HG03575 (cell line): Measurements from ENCODE around the gene PID1.

ENCODE experiments used
- ATAC-seq: cut with Tn5 transposase; IDR thresholded peaks from one replicate; pipeline ENCODE4 v1.9.1; 2021; ENCODE audit not compliant: unreplicated experiment, insufficient number of reproducible peaks, low FRiP score; ENCODE audit errors: extremely low read depth

The PID1 gene

DNA sequence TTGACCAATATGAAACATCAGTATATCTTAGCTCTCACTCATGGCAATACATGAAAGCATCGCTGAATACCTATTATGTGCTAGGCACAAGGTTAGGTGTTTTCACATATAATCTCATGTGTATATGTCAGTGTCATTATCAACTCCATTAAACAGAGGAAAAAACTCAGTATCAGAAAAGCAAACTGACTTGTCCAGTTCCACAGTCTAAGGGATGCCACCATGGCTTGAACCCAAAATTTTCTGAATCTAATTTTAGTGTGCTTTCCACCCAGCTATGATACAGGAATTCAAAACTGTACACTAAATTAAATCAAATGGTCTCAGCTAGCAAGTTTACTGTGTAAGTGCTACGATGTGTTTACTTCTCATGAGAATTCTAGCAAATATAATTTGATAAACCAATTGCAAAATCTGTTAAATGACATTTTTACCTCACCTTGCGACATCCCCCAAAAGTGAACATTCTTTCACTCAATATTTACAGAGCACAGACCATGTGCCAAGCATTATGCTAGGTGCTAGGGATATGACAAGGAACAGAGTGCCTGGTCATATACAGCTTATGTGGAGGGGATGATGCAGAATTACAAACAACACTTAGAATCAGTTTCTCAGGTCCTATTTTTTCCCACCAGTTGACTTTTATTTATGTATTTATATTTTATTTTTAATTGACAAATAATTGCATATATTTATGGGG is 211.6 kb downstream of the PID1 start:
- ATAC-seq = no peak

DNA sequence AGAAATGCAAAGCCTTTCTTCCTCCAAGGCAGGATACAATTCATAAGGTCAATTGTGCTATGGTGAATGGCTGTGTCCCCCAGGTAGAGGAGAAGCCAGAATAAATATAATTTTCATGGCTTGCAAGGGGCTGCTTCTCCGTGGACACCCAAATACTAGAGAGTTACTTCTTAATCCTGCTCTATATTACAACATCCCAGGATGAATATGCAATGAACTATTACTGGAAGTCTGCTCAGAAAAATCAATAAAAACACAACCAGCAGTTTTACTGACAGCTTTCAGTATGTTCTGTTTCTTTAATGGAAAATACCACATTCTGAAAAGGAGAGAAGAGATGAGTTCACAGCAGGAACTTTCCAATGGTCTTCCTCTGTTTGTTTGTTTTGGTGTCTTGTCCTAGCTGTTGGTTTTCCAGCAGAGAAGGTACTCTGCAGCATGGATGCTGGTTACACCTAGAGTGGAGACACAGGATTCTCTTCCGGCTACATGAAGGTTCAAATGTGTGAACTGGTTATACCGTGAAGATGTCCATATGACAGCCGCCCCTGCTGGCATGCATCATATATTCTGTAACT is 213.0 kb downstream of the PID1 start:
- no peak for ATAC-seq

DNA sequence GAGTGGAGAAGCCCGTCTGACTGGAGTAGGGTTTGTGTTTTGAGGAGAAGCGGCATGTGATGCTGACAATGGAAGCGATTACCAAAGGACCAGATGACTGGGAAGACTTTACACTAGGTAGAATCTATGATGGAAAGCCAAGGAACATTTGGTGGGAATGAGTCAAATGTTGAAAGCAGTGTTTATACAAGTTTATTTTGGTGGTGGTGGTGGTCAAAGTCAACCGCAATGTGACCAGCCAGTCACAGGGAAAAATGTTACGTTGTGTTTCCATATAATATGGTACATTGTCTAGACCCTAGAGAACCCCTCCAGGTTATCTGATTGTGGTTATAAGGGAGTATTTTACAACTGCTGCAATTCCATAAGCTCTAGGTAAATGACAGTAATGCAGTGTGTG is 216.8 kb downstream of the PID1 start:
- ATAC-seq = no peak

DNA sequence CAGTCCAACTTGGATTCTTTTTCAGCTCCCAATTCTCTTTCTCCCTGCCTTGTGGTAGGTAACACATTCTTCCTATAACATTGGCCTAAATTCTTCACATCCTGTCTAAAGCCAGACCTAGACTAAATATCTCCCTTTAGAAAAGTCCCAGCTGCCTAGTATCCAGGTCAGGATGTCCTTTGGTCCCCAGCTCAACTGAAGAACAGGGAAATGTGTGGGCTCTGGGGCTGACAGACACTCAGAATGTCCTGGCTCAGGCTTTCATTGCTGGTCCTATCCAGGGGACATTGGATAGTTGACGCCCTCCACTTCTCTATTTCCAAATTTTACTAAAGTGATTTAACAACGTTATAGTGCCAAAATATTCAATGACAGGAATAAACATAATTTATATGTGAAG is 219.3 kb downstream of the PID1 start:
- no peak for ATAC-seq

- no peak for ATAC-seq
Measured at GRCh38 chr2:229050133-229050532, 221.0 kb downstream of the PID1 start.

- ATAC-seq = no peak
Measured at GRCh38 chr2:229048134-229048533, 223.0 kb downstream of the PID1 start.

DNA sequence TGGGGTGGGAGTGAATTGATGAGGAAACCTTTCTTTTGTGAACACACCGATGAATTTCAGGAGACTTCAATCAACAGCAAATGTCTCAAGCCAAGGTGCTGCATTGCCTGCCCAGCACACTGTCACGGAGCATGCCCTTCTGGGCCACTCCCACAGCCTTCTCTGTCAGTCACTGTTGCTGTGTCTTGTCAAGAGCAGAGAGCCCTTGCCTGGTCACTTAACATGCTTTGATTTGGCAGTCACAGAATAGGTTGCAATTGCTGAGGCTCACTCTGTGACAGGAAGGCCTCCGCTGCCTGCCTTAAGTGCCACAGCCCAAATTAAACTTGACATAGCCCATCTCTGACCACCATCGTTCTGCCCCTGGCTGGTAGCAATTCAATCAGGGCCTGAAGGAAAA is 225.4 kb downstream of the PID1 start:
- no peak for ATAC-seq

DNA sequence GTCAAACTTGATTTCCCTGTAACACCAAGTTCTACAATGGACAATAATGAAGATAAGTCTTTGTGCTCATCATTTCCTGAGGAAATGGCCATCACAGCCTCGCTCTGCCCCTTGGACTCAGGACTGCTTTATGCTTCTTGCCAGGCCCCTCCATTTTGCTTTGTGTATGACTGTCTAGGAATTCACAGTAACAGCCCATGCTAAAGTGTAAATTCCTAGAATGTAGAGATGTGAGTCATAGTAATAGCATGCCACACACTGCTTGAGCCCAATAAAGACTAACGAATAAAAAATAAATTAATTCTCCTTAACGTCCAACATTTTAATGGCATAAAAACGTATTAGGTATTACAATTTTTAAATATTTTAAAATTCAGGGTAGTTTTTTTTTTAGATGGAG is 226.5 kb downstream of the PID1 start:
- ATAC-seq = no peak

GRCh38 chr2:229043681-229044080 is 227.4 kb downstream of the PID1 start:
- no peak for ATAC-seq

DNA sequence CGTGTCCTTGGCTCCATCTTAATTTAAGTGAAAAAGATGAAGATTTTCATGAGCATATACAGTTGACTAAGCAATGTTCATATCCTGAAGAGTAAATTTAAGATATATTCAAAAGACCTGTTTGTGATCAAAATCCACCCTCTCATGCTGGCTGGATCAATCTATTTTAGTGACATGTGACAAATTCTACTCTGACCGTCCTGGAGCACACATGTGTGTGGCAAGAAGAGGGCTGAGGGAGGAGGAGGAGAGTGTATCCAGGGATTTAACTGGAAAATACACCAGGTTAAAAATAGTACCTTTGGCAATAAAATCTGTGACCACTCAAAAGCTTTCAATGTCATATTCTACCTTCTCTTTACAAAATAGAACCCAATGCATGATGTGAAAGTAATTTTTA is 228.7 kb downstream of the PID1 start:
- no peak for ATAC-seq

DNA sequence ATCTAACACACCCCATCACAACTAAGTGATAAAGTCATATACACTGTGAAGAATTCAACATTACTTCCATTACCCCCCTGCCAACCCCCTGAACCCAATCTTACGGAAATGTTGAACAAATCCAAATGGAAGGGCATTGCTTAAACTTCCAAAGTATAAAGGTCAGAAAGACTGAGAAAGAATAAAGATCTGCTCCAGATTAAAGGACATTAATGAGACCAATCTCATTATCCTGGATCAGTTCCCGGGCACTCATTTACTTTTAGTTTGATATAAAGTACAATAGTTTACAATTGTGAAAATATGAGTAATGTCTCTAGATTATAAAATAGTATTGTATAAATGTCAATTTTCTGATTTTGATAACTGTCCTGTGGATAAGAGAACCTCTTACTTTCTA is 229.4 kb downstream of the PID1 start:
- ATAC-seq = no peak

GRCh38 chr2:229037621-229038020 is 233.5 kb downstream of the PID1 start:
- no peak for ATAC-seq

DNA sequence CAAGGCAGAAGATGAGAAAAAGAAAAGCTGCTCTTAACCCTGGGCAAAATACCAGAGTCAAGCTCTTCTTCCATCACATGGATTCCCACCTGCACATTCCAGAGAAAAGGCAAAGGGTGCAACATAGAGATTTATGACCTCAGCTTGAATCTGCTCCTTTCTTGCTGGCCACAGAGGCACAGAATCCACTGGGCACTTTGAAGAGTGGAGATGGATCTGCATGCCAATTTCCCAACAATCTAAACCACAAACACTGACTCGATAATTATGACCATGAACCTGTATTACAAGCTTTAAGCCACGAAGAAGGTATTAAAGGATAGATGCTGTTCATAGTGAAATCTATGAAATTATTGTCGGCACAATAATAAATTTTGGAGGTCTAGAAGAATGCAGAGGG is 237.3 kb downstream of the PID1 start:
- no peak for ATAC-seq

DNA sequence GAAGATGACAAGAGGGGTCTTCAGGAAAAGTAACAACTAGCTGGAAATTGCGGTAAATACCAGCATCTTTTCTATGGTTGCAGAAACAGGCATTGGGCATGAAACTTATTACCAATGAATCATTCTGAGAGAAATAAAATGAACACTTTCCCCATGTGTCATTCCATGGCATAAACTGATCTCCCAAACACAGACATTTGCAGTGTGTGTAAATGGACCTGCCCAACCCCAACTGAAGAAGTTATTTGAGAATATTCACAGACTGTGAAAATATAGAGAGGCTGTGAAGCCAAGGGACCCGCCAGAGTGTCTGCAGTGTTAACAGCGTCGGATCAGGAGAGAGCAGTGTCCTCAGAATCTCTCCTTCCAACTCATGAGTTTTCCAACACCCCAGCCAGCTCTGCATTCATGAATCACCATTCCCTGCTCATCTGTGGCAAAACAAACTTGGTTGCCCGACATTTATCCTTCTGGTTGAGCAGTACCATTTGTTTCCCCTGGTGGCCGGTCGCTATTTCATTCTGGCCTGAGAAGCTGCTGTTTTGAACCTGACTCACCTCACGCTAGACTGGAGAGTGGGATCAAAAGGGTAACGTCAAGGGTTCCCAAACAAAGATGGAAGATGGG is 238.4 kb downstream of the PID1 start:
- no peak for ATAC-seq

- ATAC-seq = no peak
Measured at GRCh38 chr2:229027353-229028105, 243.6 kb downstream of the PID1 start.

DNA sequence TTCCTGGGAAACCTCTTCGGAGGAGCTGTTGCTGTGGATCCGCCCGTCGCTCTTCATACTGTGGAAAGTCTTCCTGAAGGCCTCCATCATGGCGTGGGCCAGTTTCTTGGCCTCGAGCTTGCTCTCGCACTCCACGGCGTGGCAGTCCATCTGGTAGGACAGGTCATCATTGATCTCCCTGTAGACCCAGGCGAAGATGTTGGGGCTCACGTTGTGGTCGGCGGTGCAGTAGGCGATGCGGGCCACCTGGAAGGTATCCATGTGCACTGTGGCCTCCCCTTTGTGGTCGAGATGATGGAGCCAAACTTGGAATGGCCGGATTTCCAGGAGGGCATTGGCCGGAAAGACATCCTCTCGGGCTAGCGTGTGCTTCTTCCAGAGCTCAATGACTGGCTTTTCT is 245.4 kb downstream of the PID1 start:
- no peak for ATAC-seq

- no peak for ATAC-seq
Measured at GRCh38 chr2:229022652-229023051, 248.4 kb downstream of the PID1 start.

- no peak for ATAC-seq
Measured at GRCh38 chr2:229022071-229022470, 249.0 kb downstream of the PID1 start.

DNA sequence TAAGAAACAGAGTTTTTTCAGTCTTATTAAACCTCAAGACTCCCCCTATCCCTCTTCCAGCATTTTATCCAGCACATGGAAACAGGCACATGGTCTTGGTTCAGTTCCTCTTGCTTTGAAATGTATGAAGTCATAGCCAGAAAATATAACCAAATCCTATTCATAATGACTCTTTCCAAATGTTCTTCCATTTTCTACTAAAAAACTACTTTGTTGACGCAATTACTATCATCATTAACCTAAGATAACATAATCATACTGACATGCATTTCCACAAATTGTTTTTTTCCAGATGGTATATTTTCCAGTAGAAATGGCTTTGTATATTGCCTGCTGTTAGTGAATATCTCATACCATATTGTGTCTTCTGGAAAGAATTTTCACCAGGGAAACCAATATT is 261.3 kb downstream of the PID1 start:
- ATAC-seq = no peak

- ATAC-seq = no peak
Measured at GRCh38 chr2:229003256-229003655, 267.8 kb downstream of the PID1 start.
